HEK293T (cell line): Measurements from ENCODE around the gene MYO7B.

Experiments used
- BHLHE40 ChIP-seq: fragments of 450-650 bp; IDR thresholded peaks from 2 replicates; pipeline ENCODE4 v1.6.1; 2016; ENCODE audit warnings: mild to moderate bottlenecking, moderate library complexity, borderline replicate concordance
- FOXA1 ChIP-seq: fragments of 450-650 bp; IDR thresholded peaks from 2 replicates; pipeline ENCODE4 v1.6.1; 2016; ENCODE audit warnings: mild to moderate bottlenecking
- FOXK2 ChIP-seq: fragments of 450-650 bp; IDR thresholded peaks from 2 replicates; pipeline ENCODE4 v1.6.1; 2016; ENCODE audit warnings: mild to moderate bottlenecking
- FOXM1 ChIP-seq: fragments of 450-650 bp; IDR thresholded peaks from 2 replicates; pipeline ENCODE4 v1.6.1; 2017; ENCODE audit warnings: mild to moderate bottlenecking, borderline replicate concordance
- HDGF ChIP-seq: fragments of 450-650 bp; IDR thresholded peaks from 2 replicates; pipeline ENCODE4 v1.6.1; 2017; ENCODE audit warnings: antibody characterized with exemption, borderline replicate concordance
- L3MBTL2 ChIP-seq: fragments of 450-650 bp; conservative IDR thresholded peaks from 2 replicates; pipeline ENCODE4 v1.6.1; 2016; ENCODE audit warnings: mild to moderate bottlenecking
- LEF1 ChIP-seq: fragments of 450-650 bp; IDR thresholded peaks from 2 replicates; pipeline ENCODE4 v1.6.1; 2017; ENCODE audit warnings: mild to moderate bottlenecking, borderline replicate concordance
- NFRKB ChIP-seq: fragments of 450-650 bp; IDR thresholded peaks from 2 replicates; pipeline ENCODE4 v1.6.1; 2016; ENCODE audit warnings: mild to moderate bottlenecking, moderate library complexity
- SP1 ChIP-seq: fragments of 450-650 bp; IDR thresholded peaks from 2 replicates; pipeline ENCODE4 v1.6.1; 2017
- SUZ12 ChIP-seq: fragments of 450-650 bp; IDR thresholded peaks from 2 replicates; pipeline ENCODE4 v1.6.1; 2016; ENCODE audit warnings: mild to moderate bottlenecking
- TARDBP ChIP-seq: fragments of 450-650 bp; IDR thresholded peaks from 2 replicates; pipeline ENCODE4 v1.6.1; 2016
- ZNF384 ChIP-seq: fragments of 450-650 bp; IDR thresholded peaks from 2 replicates; pipeline ENCODE4 v1.6.1; 2016
- TF ChIP-seq, protein P1 (sequence below): fragments of 450-650 bp; IDR thresholded peaks from 2 replicates; pipeline ENCODE4 v1.6.1; 2016

DNA sequence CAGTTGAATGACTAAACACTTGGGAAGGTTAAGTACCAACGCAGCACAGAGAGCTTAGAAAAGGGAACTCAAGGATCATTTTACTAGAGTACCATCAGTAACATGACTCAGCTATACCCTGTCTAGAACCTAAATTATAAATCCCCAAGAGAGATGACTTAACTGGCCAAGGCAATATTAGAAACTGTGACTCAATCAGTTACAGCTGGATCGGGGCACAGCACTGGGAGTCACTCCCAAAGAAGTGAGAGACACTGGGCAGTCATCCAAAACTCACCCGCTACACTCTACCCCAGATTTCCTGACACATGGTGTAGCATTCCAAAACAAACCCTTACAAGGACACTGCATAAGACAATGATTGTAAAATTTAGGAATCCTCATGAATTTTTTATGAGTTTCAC, 26.9 kb upstream of the MYO7B start:
- TF ChIP-seq FOXK2 (no peak), SP1 (no peak), HDGF (no peak), LEF1 (no peak), NFRKB (no peak), SUZ12 (no peak), BHLHE40 (no peak), FOXA1 (no peak), FOXM1 (no peak), ZNF384 (no peak), TARDBP (no peak), L3MBTL2 (no peak)
- TF ChIP-seq, protein P1, sequence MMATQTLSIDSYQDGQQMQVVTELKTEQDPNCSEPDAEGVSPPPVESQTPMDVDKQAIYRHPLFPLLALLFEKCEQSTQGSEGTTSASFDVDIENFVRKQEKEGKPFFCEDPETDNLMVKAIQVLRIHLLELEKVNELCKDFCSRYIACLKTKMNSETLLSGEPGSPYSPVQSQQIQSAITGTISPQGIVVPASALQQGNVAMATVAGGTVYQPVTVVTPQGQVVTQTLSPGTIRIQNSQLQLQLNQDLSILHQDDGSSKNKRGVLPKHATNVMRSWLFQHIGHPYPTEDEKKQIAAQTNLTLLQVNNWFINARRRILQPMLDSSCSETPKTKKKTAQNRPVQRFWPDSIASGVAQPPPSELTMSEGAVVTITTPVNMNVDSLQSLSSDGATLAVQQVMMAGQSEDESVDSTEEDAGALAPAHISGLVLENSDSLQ, result peak; percentile 63
